ENCODE measurements around the gene INSIG1.

- TF ChIP-seq, protein P1, sequence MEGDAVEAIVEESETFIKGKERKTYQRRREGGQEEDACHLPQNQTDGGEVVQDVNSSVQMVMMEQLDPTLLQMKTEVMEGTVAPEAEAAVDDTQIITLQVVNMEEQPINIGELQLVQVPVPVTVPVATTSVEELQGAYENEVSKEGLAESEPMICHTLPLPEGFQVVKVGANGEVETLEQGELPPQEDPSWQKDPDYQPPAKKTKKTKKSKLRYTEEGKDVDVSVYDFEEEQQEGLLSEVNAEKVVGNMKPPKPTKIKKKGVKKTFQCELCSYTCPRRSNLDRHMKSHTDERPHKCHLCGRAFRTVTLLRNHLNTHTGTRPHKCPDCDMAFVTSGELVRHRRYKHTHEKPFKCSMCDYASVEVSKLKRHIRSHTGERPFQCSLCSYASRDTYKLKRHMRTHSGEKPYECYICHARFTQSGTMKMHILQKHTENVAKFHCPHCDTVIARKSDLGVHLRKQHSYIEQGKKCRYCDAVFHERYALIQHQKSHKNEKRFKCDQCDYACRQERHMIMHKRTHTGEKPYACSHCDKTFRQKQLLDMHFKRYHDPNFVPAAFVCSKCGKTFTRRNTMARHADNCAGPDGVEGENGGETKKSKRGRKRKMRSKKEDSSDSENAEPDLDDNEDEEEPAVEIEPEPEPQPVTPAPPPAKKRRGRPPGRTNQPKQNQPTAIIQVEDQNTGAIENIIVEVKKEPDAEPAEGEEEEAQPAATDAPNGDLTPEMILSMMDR (IDR thresholded peaks at IDR 0.05): no peak
- TF ChIP-seq REST (IDR thresholded peaks at IDR 0.05; ENCODE audit: insufficient read depth in 1 of 2, low read depth in 2 of 2, low read length in 1 of 2) (no peak), POLR2AphosphoS5 (IDR thresholded peaks at IDR 0.05; ENCODE audit: low read depth, low read length) (0 out of 2 replicates have a peak, but pooled peaks have one; percentile 20), SIN3A (IDR thresholded peaks at IDR 0.05; ENCODE audit: borderline replicate concordance, insufficient read depth, low read depth, low read length) (peak; percentile 93), TCF7L2 (IDR thresholded peaks at IDR 0.05; ENCODE audit: low read depth, low read length) (no peak)
These were observed 1.3 kb downstream of the INSIG1 start for GRCh38 chr7:155298834-155299534.
